SK-N-SH treated with all-trans-retinoic acid at 6 μM for 48 hours (cell line): Measurements from ENCODE around the gene GPER1.
"Not testable (repeated sequence)": the region's sequence is repeated elsewhere in the genome, so short reads cannot be mapped to it uniquely, and the experiment has no call there.

ENCODE experiments used
- BACH2 ChIP-seq: fragments of 250-450 bp; sonication (Bioruptor Pico); IDR thresholded peaks from 2 replicates; pipeline ENCODE4 v1.9.0; 2021; ENCODE audit warnings: mild to moderate bottlenecking, borderline replicate concordance
- GLIS3 ChIP-seq: fragments of 250-450 bp; sonication (Bioruptor Pico); IDR thresholded peaks from 2 replicates; pipeline ENCODE4 v1.5.0; 2020; ENCODE audit warnings: mild to moderate bottlenecking, moderate library complexity
- OSR1 ChIP-seq: fragments of 250-450 bp; sonication (Bioruptor Pico); IDR thresholded peaks from 2 replicates; pipeline ENCODE4 v1.8.0; 2022; ENCODE audit warnings: moderate library complexity, mild to moderate bottlenecking, inconsistent platforms
- TF ChIP-seq, protein P1 (sequence below): fragments of 250-450 bp; sonication (Bioruptor Pico); IDR thresholded peaks from 2 replicates; pipeline ENCODE4 v1.5.1; 2020; ENCODE audit warnings: low read depth, mild to moderate bottlenecking, moderate library complexity

DNA sequence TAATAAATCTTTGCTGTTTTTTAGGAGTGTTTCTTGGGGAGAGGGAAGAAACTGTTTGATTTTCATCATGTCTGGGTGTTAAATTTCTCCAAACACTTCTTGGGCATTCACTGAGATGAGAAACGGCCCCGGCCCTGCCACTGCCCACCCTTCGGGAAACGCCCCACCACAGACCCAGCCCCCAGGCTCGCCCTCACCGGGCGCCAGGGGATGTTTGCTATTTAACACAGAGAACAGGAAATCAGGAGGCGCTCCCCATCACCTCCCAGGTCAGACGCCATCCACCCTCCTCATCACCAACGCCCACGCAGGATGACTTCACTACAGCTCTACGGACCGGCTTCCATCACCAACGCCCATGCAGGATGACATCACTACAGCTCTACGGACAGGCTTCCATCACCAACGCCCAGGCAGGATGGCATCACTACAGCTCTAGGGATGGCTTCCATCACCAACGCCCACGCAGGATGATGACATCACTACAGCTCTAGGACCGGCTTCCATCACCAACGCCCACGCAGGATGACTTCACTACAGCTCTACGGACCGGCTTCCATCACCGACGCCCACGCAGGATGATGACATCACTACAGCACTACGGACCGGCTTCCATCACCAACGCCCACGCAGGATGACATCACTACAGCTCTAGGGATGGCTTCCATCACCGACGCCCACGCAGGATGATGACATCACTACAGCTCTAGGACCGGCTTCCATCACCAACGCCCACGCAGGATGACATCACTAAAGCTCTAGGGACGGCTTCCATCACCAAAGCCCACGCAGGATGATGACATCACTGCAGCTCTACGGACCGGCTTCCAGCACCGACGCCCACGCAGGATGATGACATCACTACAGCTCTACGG is 27.5 kb downstream of the GPER1 start:
- not testable (repeated sequence) for TF ChIP-seq GLIS3 (CRISPR knock-in tag); BACH2; OSR1 (CRISPR knock-in tag)
- TF ChIP-seq, protein P1, sequence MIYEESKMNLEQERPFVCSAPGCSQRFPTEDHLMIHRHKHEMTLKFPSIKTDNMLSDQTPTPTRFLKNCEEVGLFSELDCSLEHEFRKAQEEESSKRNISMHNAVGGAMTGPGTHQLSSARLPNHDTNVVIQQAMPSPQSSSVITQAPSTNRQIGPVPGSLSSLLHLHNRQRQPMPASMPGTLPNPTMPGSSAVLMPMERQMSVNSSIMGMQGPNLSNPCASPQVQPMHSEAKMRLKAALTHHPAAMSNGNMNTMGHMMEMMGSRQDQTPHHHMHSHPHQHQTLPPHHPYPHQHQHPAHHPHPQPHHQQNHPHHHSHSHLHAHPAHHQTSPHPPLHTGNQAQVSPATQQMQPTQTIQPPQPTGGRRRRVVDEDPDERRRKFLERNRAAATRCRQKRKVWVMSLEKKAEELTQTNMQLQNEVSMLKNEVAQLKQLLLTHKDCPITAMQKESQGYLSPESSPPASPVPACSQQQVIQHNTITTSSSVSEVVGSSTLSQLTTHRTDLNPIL (CRISPR knock-in tag), result not testable (repeated sequence)
